NCI-H2029 (cell line): Measurements from ENCODE around the gene HIPK1.
A peak's percentile ranks its signal among the peaks of the same experiment; 100 is the strongest.
"Not testable (repeated sequence)": the region's sequence is repeated elsewhere in the genome, so short reads cannot be mapped to it uniquely, and the experiment has no call there.

ENCODE experiments used
- DNase-seq: peaks from one replicate; lab custom pipeline; 2025; lab: John Stamatoyannopoulos, UW

The HIPK1 gene

GRCh38 chr1:113982949-113983348, 53.8 kb downstream of the HIPK1 start:
- DNase-seq: no peak

- no peak for DNase-seq
Measured at GRCh38 chr1:113983391-113983790, 54.3 kb downstream of the HIPK1 start.

- no peak for DNase-seq
Measured at GRCh38 chr1:113983826-113984225, 54.7 kb downstream of the HIPK1 start.

GRCh38 chr1:113984710-113985109, 55.6 kb downstream of the HIPK1 start:
- DNase-seq: peak; percentile 40

- no peak for DNase-seq
Measured at GRCh38 chr1:113986802-113987201, 57.7 kb downstream of the HIPK1 start.

GRCh38 chr1:113987259-113987658, 58.1 kb downstream of the HIPK1 start:
- DNase-seq: no peak

- no peak for DNase-seq
Measured at GRCh38 chr1:113990530-113990929, 61.4 kb downstream of the HIPK1 start.

- no peak for DNase-seq
Measured at GRCh38 chr1:113990961-113991360, 61.8 kb downstream of the HIPK1 start.

- DNase-seq: no peak
Measured at GRCh38 chr1:113991467-113991997, 62.4 kb downstream of the HIPK1 start.

GRCh38 chr1:113993072-113993471, 63.9 kb downstream of the HIPK1 start:
- DNase-seq: no peak

GRCh38 chr1:113993766-113994165, 64.6 kb downstream of the HIPK1 start:
- no peak for DNase-seq

- DNase-seq: no peak
Measured at GRCh38 chr1:113995382-113995781, 66.3 kb downstream of the HIPK1 start.

- no peak for DNase-seq
Measured at GRCh38 chr1:113998361-113998760, 69.2 kb downstream of the HIPK1 start.

- DNase-seq: no peak
Measured at GRCh38 chr1:113999233-113999632, 70.1 kb downstream of the HIPK1 start.

- no peak for DNase-seq
Measured at GRCh38 chr1:113999799-114000198, 70.7 kb downstream of the HIPK1 start.

- DNase-seq: no peak
Measured at GRCh38 chr1:114000406-114000805, 71.3 kb downstream of the HIPK1 start.

- no peak for DNase-seq
Measured at GRCh38 chr1:114002492-114003239, 73.5 kb downstream of the HIPK1 start.

- no peak for DNase-seq
Measured at GRCh38 chr1:114003431-114003830, 74.3 kb downstream of the HIPK1 start.

- not testable (repeated sequence) for DNase-seq
Measured at GRCh38 chr1:114006825-114007224, 77.7 kb downstream of the HIPK1 start.

GRCh38 chr1:114008480-114008941, 79.4 kb downstream of the HIPK1 start:
- no peak for DNase-seq

GRCh38 chr1:114008993-114009392, 79.9 kb downstream of the HIPK1 start:
- no peak for DNase-seq

GRCh38 chr1:114009393-114009792, 80.3 kb downstream of the HIPK1 start:
- no peak for DNase-seq

- no peak for DNase-seq
Measured at GRCh38 chr1:114010433-114011184, 81.5 kb downstream of the HIPK1 start.
